ENCODE measurements around the gene DEPDC7. TPM values are rescaled to one million over a fixed set of nuclear protein-coding genes. Genes with fewer than 3 reads are reported as not detected.

Gene DEPDC7
- total RNA-seq, 4 donors from 2014 or later = 0.27 to 4.2 (median 1.9) TPM

DNA sequence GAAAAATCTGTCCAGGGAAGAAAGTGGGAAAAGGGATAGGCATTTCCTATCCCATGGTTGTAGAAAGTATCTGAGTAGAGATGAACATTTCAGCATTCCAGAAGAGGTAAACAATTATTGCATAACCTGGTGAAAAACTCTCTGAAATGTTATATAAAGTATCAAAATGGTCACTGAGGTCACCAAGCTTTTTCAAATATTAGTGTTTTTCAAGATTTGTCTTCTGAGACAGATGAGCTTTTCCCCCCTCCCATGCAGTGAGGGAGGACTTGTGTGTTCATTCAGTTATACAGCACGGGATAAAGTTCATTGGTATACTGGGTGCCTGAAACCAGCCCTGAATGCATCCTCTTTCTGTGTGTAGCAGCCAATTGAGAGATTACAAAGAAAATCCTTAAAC lies 1.9 kb upstream of the DEPDC7 start:
- ATAC-seq = no peak
- Histone ChIP-seq H3K27me3 (peaks cover 6% of the 10 kb centered on the region), H3K36me3 (no peaks in the 10 kb centered on the region), H3K4me3 (no peak overlapping the region), H3K9me3 (no peaks in the 10 kb centered on the region), H3K27ac (no peak overlapping the region), H3K4me1 (peaks cover 0 to 17% (median 0%) of the 10 kb centered on the region in 3 donors)
- WGBS, 2 donors (ENCODE audit: low coverage in 1 of 2) = 40 to 43% methylated on average over 1 of the region's 1 CpG
- TF ChIP-seq POLR2A (IDR thresholded peaks at IDR 0.05) = no peak
- no peak for TF ChIP-seq POLR2AphosphoS5 (IDR thresholded peaks at IDR 0.05)
- no peak for TF ChIP-seq EP300 (IDR thresholded peaks at IDR 0.05)
- TF ChIP-seq, protein P1, sequence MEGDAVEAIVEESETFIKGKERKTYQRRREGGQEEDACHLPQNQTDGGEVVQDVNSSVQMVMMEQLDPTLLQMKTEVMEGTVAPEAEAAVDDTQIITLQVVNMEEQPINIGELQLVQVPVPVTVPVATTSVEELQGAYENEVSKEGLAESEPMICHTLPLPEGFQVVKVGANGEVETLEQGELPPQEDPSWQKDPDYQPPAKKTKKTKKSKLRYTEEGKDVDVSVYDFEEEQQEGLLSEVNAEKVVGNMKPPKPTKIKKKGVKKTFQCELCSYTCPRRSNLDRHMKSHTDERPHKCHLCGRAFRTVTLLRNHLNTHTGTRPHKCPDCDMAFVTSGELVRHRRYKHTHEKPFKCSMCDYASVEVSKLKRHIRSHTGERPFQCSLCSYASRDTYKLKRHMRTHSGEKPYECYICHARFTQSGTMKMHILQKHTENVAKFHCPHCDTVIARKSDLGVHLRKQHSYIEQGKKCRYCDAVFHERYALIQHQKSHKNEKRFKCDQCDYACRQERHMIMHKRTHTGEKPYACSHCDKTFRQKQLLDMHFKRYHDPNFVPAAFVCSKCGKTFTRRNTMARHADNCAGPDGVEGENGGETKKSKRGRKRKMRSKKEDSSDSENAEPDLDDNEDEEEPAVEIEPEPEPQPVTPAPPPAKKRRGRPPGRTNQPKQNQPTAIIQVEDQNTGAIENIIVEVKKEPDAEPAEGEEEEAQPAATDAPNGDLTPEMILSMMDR (IDR thresholded peaks at IDR 0.05) = no peak

DNA sequence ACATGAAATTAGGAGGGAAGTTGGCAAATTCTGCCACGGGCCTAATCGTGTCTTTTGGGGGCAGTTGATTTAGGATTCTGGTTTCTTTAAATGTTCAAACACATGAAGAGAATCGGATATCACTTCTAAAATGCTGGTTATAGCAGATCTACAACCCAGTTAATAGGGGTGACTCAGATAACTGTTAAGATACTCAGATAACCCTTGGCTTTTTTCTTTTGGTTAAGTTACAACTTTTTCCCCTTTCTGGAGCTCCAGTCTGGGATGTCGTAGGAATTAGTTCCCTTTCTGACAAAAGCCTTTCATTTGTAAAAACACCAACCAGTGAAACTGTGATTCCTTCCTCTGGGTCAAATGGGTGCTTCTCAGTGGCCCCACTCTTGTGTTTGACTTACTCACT lies 976 bp downstream of the DEPDC7 start:
- peak overlapping the region in 3 of 4 donors; percentile 74 to 81 (median 78) for H3K27ac ChIP-seq
- no peak for TF ChIP-seq POLR2AphosphoS5 (IDR thresholded peaks at IDR 0.05)
- no peak for TF ChIP-seq POLR2A (IDR thresholded peaks at IDR 0.05)
- no peak for TF ChIP-seq EP300 (IDR thresholded peaks at IDR 0.05)
- TF ChIP-seq, protein P1 (IDR thresholded peaks at IDR 0.05) = no peak
- no peaks in the 10 kb centered on the region for H3K9me3 ChIP-seq
- WGBS, 2 donors (ENCODE audit: low coverage in 1 of 2) = 42 to 64% methylated on average over 4 of the region's 4 CpGs
- no peaks in the 10 kb centered on the region for H3K36me3 ChIP-seq
- no peak for ATAC-seq
- peaks cover 0 to 17% (median 0%) of the 10 kb centered on the region in 3 donors for H3K4me1 ChIP-seq
- no peaks in the 10 kb centered on the region for H3K27me3 ChIP-seq
- H3K4me3 ChIP-seq = peak overlapping the region; percentile 51 to 73

DNA sequence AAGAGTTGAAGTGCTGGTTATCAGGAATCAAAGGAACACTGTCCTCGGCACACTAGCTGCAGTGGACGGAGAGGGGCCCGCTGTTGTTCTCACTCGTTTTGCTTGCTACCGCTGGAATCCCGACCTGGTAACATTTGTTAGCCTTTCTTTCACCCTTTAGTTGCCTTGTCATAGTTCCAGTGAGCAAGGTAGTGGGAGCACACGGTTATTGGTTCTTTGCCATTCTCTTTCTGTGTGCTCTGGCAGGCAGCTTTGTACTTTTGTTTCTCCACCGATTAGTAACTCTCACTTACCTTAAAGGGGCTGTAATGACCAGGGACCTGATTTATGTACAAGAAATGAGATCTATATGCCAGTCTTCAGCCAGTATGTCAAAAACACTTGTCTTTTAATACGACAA lies 1.8 kb downstream of the DEPDC7 start:
- Histone ChIP-seq H3K36me3 (no peaks in the 10 kb centered on the region), H3K9me3 (no peaks in the 10 kb centered on the region), H3K4me3 (peak overlapping the region in 1 of 2 donors; percentile 73), H3K4me1 (peaks cover 0 to 22% (median 0%) of the 10 kb centered on the region in 3 donors), H3K27ac (no peak overlapping the region), H3K27me3 (no peaks in the 10 kb centered on the region)
- TF ChIP-seq EP300 (IDR thresholded peaks at IDR 0.05) (no peak), POLR2AphosphoS5 (IDR thresholded peaks at IDR 0.05) (no peak), POLR2A (IDR thresholded peaks at IDR 0.05) (no peak)
- TF ChIP-seq, protein P1 (IDR thresholded peaks at IDR 0.05) = no peak
- 82 to 90% methylated on average over 6 to 9 of the region's 9 CpGs for WGBS, 2 donors (ENCODE audit: low coverage in 1 of 2)
- no peak for ATAC-seq

DNA sequence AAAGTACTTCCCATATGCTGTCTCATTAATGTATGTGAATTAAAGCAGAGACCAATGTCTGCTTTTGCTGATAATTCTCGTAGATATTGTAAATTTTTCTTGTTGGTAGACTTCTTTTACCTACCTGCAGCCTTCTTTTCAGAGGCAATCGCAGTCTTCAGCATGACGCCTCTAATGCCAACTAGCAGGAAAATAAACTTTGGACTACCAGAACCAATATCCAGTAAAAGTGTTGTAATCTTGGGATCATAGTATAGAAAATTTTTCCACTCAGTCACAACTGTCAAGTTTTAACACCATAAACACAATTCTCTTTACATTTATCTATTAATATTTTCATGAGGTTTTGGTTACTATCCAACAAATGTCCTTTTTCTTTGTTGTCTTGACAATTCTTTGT lies 2.3 kb downstream of the DEPDC7 start:
- ATAC-seq = no peak
- Histone ChIP-seq H3K27me3 (no peaks in the 10 kb centered on the region), H3K4me1 (peaks cover 0 to 24% (median 0%) of the 10 kb centered on the region in 3 donors), H3K36me3 (no peaks in the 10 kb centered on the region), H3K9me3 (no peaks in the 10 kb centered on the region), H3K27ac (no peak overlapping the region), H3K4me3 (no peak overlapping the region)
- TF ChIP-seq POLR2A (IDR thresholded peaks at IDR 0.05) = no peak
- TF ChIP-seq, protein P1 (IDR thresholded peaks at IDR 0.05) = no peak
- TF ChIP-seq EP300 (IDR thresholded peaks at IDR 0.05) = no peak
- TF ChIP-seq POLR2AphosphoS5 (IDR thresholded peaks at IDR 0.05) = no peak
- 77 to 94% methylated on average over 3 of the region's 3 CpGs for WGBS, 2 donors (ENCODE audit: low coverage in 1 of 2)

DNA sequence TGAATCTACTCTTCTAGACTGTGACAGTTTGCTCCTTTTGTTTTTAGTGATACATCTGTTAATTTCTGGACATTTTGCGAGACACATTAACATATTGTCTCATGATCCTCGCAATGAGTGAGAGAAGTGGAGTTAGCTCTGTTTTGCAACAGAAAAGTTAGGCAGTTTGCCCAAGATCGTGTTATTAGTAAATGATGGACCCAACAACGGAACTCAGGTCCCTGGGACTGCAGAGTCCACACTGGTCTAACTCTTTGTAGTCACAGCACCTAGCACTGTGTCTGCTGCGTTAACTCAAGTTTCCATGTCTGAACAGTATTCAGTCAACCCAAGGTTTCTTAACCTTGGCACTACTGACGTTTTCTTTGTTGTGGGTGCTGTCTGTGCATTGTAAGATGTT lies 3.2 kb downstream of the DEPDC7 start:
- TF ChIP-seq EP300 (IDR thresholded peaks at IDR 0.05) (no peak), POLR2A (IDR thresholded peaks at IDR 0.05) (no peak), POLR2AphosphoS5 (IDR thresholded peaks at IDR 0.05) (no peak)
- TF ChIP-seq, protein P1 (IDR thresholded peaks at IDR 0.05) = no peak
- Histone ChIP-seq H3K4me3 (no peak overlapping the region), H3K4me1 (peaks cover 0 to 24% (median 0%) of the 10 kb centered on the region in 3 donors), H3K27ac (no peak overlapping the region), H3K9me3 (no peaks in the 10 kb centered on the region), H3K27me3 (no peaks in the 10 kb centered on the region), H3K36me3 (no peaks in the 10 kb centered on the region)
- no peak for ATAC-seq
- 89 to 91% methylated on average over 3 to 6 of the region's 6 CpGs for WGBS, 2 donors (ENCODE audit: low coverage in 1 of 2)

Data from gastroesophageal sphincter (tissue), 4 donors.